H1 (cell line): ENCODE results near the gene SCGN. TPM values are rescaled to one million over a fixed set of nuclear protein-coding genes. Genes with fewer than 3 reads are reported as not detected.

Experiments
- CTCF ChIA-PET: fragments of 300-600 bp; sonication (Branson Sonifier 250); formaldehyde crosslinking; loops from one replicate; lab custom pipeline; 2021; ENCODE audit not compliant: partially characterized antibody; lab: Charles Lee
- POLR2A ChIA-PET: fragments of 300-600 bp; sonication (Branson Sonifier 250); formaldehyde crosslinking; loops from one replicate; lab custom pipeline; 2021; ENCODE audit warnings: inconsistent platforms; ENCODE audit not compliant: partially characterized antibody; lab: Charles Lee
- DNase-seq, 2 experiments: peaks; one replicate each; pipeline versions ENCODE4 v3.0.0 to v3.0.0-alpha.2; 2010 to 2022; ENCODE audit warnings: low spot score in 2 of 2, low read depth in 1 of 2, mixed read lengths in 1 of 2
- FAIRE-seq: peaks from 2 replicates; lab custom pipeline; 2011; peaks lifted over from hg19 to GRCh38; lab: Jason Lieb, UNC
- H2AFZ ChIP-seq: 2 replicates; pipeline ENCODE4 v1.8.1; 2012; ENCODE audit warnings: low read length, inconsistent platforms
- H2AK5ac ChIP-seq: 2 replicates; pipeline ENCODE4 v1.6.1; 2013; ENCODE audit warnings: low read depth, low read length
- H2BK120ac ChIP-seq: replicated peaks from 2 replicates; pipeline ENCODE3; 2013; ENCODE audit warnings: low read depth, low read length, inconsistent platforms
- H2BK12ac ChIP-seq: 2 replicates; pipeline ENCODE4 v1.6.1; 2013; ENCODE audit warnings: low read depth, low read length
- H2BK15ac ChIP-seq: 2 replicates; pipeline ENCODE4 v1.6.1; 2013; ENCODE audit warnings: low read length
- H2BK20ac ChIP-seq: 2 replicates; pipeline ENCODE4 v1.6.1; 2013; ENCODE audit warnings: low read length
- H2BK5ac ChIP-seq: 2 replicates; pipeline ENCODE4 v1.6.1; 2013; ENCODE audit warnings: low read depth, low read length
- H3K14ac ChIP-seq: 2 replicates; pipeline ENCODE4 v1.6.1; 2013; ENCODE audit warnings: inconsistent platforms; ENCODE audit not compliant: insufficient read length
- H3K18ac ChIP-seq: 2 replicates; pipeline ENCODE4 v1.6.1; 2013; ENCODE audit warnings: low read length; ENCODE audit errors: extremely low read depth
- H3K23ac ChIP-seq: 2 replicates; pipeline ENCODE4 v1.6.1; 2013; ENCODE audit warnings: inconsistent platforms; ENCODE audit not compliant: insufficient read length
- H3K23me2 ChIP-seq: 2 replicates; pipeline ENCODE4 v1.6.1; 2013; ENCODE audit warnings: low read depth, low read length
- H3K27ac ChIP-seq: 2 replicates; pipeline ENCODE4 v1.6.1; 2011; ENCODE audit warnings: low read depth, low read length, inconsistent platforms
- H3K27me3 ChIP-seq, 4 experiments: replicated peaks in 1 of 4; 1 replicate in 1 of 4; 2 replicates in 3 of 4; pipeline versions ENCODE4 v1.6.1 to v1.8.1; 2011 to 2013; ENCODE audit warnings: low read length in 3 of 4, mild to moderate bottlenecking in 3 of 4, inconsistent platforms in 2 of 4, mixed read lengths in 2 of 4, moderate library complexity in 1 of 4; ENCODE audit not compliant: control insufficient read depth in 3 of 4, insufficient read depth in 3 of 4; ENCODE audit errors: extremely low read depth in 1 of 4
- H3K36me3 ChIP-seq, 4 experiments: 2 replicates each; pipeline versions ENCODE4 v1.6.1 to v1.8.1; 2011 to 2013; ENCODE audit warnings: mild to moderate bottlenecking in 4 of 4, low read length in 3 of 4, moderate library complexity in 2 of 4, control low read depth in 1 of 4, inconsistent platforms in 1 of 4; ENCODE audit not compliant: insufficient read depth in 4 of 4, control insufficient read depth in 2 of 4
- H3K4ac ChIP-seq: replicated peaks from 2 replicates; pipeline ENCODE3; 2013; ENCODE audit warnings: low read length, low read depth, mixed read lengths, inconsistent platforms; ENCODE audit not compliant: insufficient read length
- H3K4me1 ChIP-seq, 4 experiments: replicated peaks in 1 of 4; 1 replicate in 1 of 4; 2 replicates in 3 of 4; pipeline versions ENCODE4 v1.6.1 to v1.8.1; 2011 to 2013; ENCODE audit warnings: low read length in 3 of 4, inconsistent platforms in 2 of 4, mixed read lengths in 1 of 4; ENCODE audit not compliant: insufficient read depth in 4 of 4, control insufficient read depth in 3 of 4
- H3K4me2 ChIP-seq, 2 experiments: 2 replicates each; pipeline versions ENCODE4 v1.6.1 to v1.8.1; 2011 to 2013; ENCODE audit warnings: low read depth in 2 of 2, low read length in 2 of 2, control low read depth in 1 of 2, inconsistent platforms in 1 of 2, mild to moderate bottlenecking in 1 of 2; ENCODE audit not compliant: insufficient read depth in 1 of 2
- H3K4me3 ChIP-seq, 4 experiments: fragments of 200-600, 300-600 bp in 1 of 4; sonication (generic), shearing (Covaris generic), sonication (Bioruptor Twin) in 1 of 4; 2 replicates each; pipeline versions ENCODE4 v1.5.1 to v1.8.1; 2011 to 2016; ENCODE audit warnings: low read length in 4 of 4, low read depth in 3 of 4, control low read depth in 2 of 4, inconsistent platforms in 2 of 4, mild to moderate bottlenecking in 2 of 4, mixed read lengths in 1 of 4, moderate library complexity in 1 of 4; ENCODE audit not compliant: insufficient read depth in 2 of 4; ENCODE audit errors: extremely low read depth in 1 of 4
- H3K56ac ChIP-seq: replicated peaks from 2 replicates; pipeline ENCODE3; 2013; ENCODE audit warnings: low read depth, mild to moderate bottlenecking, mixed read lengths, low read length, inconsistent platforms; ENCODE audit not compliant: insufficient read length
- H3K79me1 ChIP-seq: 2 replicates; pipeline ENCODE4 v1.6.1; 2013; ENCODE audit warnings: low read depth, low read length, control low read depth
- H3K79me2 ChIP-seq, 2 experiments: 2 replicates each; pipeline versions ENCODE4 v1.6.1 to v1.8.1; 2012 to 2013; ENCODE audit warnings: low read length in 2 of 2, mild to moderate bottlenecking in 2 of 2, inconsistent platforms in 1 of 2; ENCODE audit not compliant: insufficient read depth in 2 of 2, control insufficient read depth in 1 of 2
- H3K9ac ChIP-seq, 4 experiments: replicated peaks in 1 of 4; 1 replicate in 1 of 4; 2 replicates in 3 of 4; pipeline versions ENCODE4 v1.6.1 to v1.8.1; 2011 to 2013; ENCODE audit warnings: low read depth in 3 of 4, low read length in 3 of 4, control low read depth in 2 of 4, mild to moderate bottlenecking in 2 of 4, moderate library complexity in 2 of 4, inconsistent platforms in 1 of 4; ENCODE audit errors: extremely low read depth in 1 of 4
- H3K9me3 ChIP-seq, 2 experiments: 2 replicates each; pipeline versions ENCODE4 v1.6.1 to v1.8.1; 2012 to 2013; ENCODE audit warnings: mild to moderate bottlenecking in 2 of 2, moderate library complexity in 2 of 2, control low read depth in 1 of 2, inconsistent platforms in 1 of 2, low read depth in 1 of 2, low read length in 1 of 2, mixed read lengths in 1 of 2; ENCODE audit not compliant: insufficient read depth in 2 of 2
- H4K20me1 ChIP-seq, 2 experiments: replicated peaks in 1 of 2; 2 replicates each; pipeline versions ENCODE3 to v1.8.1; 2011 to 2013; ENCODE audit warnings: inconsistent platforms in 2 of 2, low read length in 2 of 2, mild to moderate bottlenecking in 1 of 2; ENCODE audit not compliant: insufficient read depth in 2 of 2, control insufficient read depth in 1 of 2
- H4K5ac ChIP-seq: 2 replicates; pipeline ENCODE4 v1.6.1; 2013; ENCODE audit warnings: low read length, low read depth, mixed read lengths, inconsistent platforms; ENCODE audit not compliant: insufficient read length
- H4K8ac ChIP-seq: 2 replicates; pipeline ENCODE4 v1.8.0; 2013; ENCODE audit warnings: mild to moderate bottlenecking, moderate library complexity, low read length, inconsistent platforms; ENCODE audit not compliant: insufficient read depth; ENCODE audit errors: extremely low read depth
- H4K91ac ChIP-seq: replicated peaks from 2 replicates; pipeline ENCODE3; 2013; ENCODE audit warnings: low read length, mixed read lengths, inconsistent platforms; ENCODE audit not compliant: insufficient read length
- CEBPB ChIP-seq: IDR thresholded peaks from 2 replicates; pipeline ENCODE4 v1.6.1; 2012; ENCODE audit warnings: low read depth, low read length
- CHD2 ChIP-seq: IDR thresholded peaks from 2 replicates; pipeline ENCODE4 v1.6.1; 2012; ENCODE audit warnings: low read length, improper control_type of control experiment
- GABPA ChIP-seq: IDR thresholded peaks from 2 replicates; pipeline ENCODE4 v1.6.1; 2011; ENCODE audit warnings: mild to moderate bottlenecking, low read length, moderate library complexity, borderline replicate concordance; ENCODE audit not compliant: insufficient read depth
- MAFK ChIP-seq: IDR thresholded peaks from 2 replicates; pipeline ENCODE4 v1.6.1; 2012; ENCODE audit warnings: low read depth, mild to moderate bottlenecking, improper control_type of control experiment, low read length
- WGBS, 2 experiments: shearing (Covaris generic) in 1 of 2; methylation state at CpG; one replicate each; pipeline versions ENCODE4 v1.1.6 to v1.1.7; 2013 to 2015; ENCODE audit warnings: low lambda C conversion rate in 2 of 2, mixed read lengths in 2 of 2, inconsistent platforms in 1 of 2, low coverage in 1 of 2, missing lambda C conversion rate in 1 of 2; ENCODE audit not compliant: insufficient replicate concordance in 2 of 2, insufficient coverage in 1 of 2, insufficient read length in 1 of 2; ENCODE audit errors: extremely low coverage in 1 of 2, missing lambda C conversion rate in 1 of 2; 5-methylcytosine and 5-hydroxymethylcytosine counted together
- polyA plus RNA-seq, 7 experiments: library from polyadenylated mRNA; depleted of rRNA in 3 of 7; stranded (reverse) in 5 of 7; unstranded in 2 of 7; fragments of >200 nt in 5 of 7; fragments of 200-250 nt in 2 of 7; gene quantifications; 1 replicate in 5 of 7; 2 replicates in 1 of 7; 4 replicates in 1 of 7; pipeline versions ENCODE4 v1.2.1 to v1.2.3, GENCODE V29; 2011 to 2013; ENCODE audit warnings: missing spikeins in 2 of 7, mixed read lengths in 2 of 7
- total RNA-seq: library from RNA; stranded (reverse); fragmentation: NEBNext Ultra II Directional; extraction: Animal tissue kit (Norgen Biotek cat#: 25700); gene quantifications from 2 replicates; pipeline ENCODE4 v1.2.1, GENCODE V29; 2021
- TF ChIP-seq, protein P1 (sequence below): IDR thresholded peaks from 2 replicates; pipeline ENCODE4 v1.6.1; 2011; ENCODE audit warnings: low read length, improper control_type of control experiment
- TF ChIP-seq, protein P2 (sequence below): IDR thresholded peaks from 2 replicates; pipeline ENCODE4 v1.6.1; 2011; ENCODE audit warnings: low read depth, mild to moderate bottlenecking, low read length; ENCODE audit not compliant: insufficient read depth

Gene SCGN
- total and polyA plus RNA-seq, 2 of the 8 experiments (the other 6 are each of a cell fraction or from before 2014, with no cell fraction given), result not detected

DNA sequence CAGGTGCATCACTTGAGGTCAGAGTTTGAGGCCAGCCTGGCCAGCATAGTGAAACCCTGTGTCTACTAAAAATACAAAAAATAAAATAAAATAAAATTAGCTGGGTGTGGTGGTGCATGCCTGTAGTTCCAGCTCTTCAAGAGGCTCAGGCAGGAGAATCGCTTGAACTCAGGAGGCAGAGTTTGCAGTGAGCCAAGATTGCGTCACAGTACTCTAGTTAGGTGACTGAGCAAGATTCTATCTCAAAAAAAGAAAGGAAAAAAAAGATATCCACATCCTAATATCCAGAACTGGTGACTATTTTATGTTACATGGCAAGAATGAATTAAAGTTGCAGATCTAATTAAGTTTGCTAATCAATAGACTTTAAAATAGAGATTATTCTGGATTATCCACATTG, 32.5 kb downstream of the SCGN start:
- Histone ChIP-seq H3K79me1 (no peaks in the 10 kb centered on the region), H3K4ac (no peak overlapping the region), H4K5ac (no peak overlapping the region), H3K4me3 (no peak overlapping the region), H3K56ac (no peak overlapping the region), H3K27ac (no peak overlapping the region), H2BK5ac (no peak overlapping the region), H3K9ac (no peak overlapping the region), H2BK120ac (no peak overlapping the region), H2AK5ac (no peak overlapping the region), H3K18ac (no peak overlapping the region), H4K91ac (no peak overlapping the region), H2AFZ (no peak overlapping the region), H2BK20ac (no peak overlapping the region), H3K36me3 (no peaks in the 10 kb centered on the region), H4K20me1 (no peaks in the 10 kb centered on the region), H3K27me3 (no peaks in the 10 kb centered on the region), H3K9me3 (no peaks in the 10 kb centered on the region), H3K4me2 (no peak overlapping the region), H3K14ac (no peak overlapping the region), H3K79me2 (no peaks in the 10 kb centered on the region), H3K23me2 (no peaks in the 10 kb centered on the region), H2BK15ac (no peak overlapping the region), H3K23ac (no peak overlapping the region), H2BK12ac (no peak overlapping the region), H4K8ac (no peak overlapping the region), H3K4me1 (no peaks in the 10 kb centered on the region)
- ChIA-PET CTCF (interaction anchor here (1.1 kb wide), 1 partner anchor 35 kb away, joined by 3 read pairs; no protein-coding TSS in a partner anchor), POLR2A (no interaction called here)
- no peak for FAIRE-seq
- WGBS, 2 experiments, result 93% methylated on average over 2 of the region's 2 CpGs; no CpG with 5 or more reads in 1 of the 2 experiments
- no peak for DNase-seq
- TF ChIP-seq, protein P1, sequence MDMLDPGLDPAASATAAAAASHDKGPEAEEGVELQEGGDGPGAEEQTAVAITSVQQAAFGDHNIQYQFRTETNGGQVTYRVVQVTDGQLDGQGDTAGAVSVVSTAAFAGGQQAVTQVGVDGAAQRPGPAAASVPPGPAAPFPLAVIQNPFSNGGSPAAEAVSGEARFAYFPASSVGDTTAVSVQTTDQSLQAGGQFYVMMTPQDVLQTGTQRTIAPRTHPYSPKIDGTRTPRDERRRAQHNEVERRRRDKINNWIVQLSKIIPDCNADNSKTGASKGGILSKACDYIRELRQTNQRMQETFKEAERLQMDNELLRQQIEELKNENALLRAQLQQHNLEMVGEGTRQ, result no peak
- TF ChIP-seq MAFK (no peak), GABPA (no peak), CHD2 (no peak), CEBPB (peak; percentile 23; the same call in 1 of the 2 replicates)
- TF ChIP-seq, protein P2, sequence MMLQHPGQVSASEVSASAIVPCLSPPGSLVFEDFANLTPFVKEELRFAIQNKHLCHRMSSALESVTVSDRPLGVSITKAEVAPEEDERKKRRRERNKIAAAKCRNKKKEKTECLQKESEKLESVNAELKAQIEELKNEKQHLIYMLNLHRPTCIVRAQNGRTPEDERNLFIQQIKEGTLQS, result no peak
